Esophagus muscularis mucosa (tissue), 4 donors: Measurements from ENCODE around the gene PDE4D.

Experiments used
- EP300 ChIP-seq: sonication (generic); formaldehyde crosslinking; IDR thresholded peaks from one replicate; pipeline ENCODE4 v1.6.1; 2017; ENCODE audit warnings: antibody characterized with exemption
- POLR2A ChIP-seq: fragments of 450-650 bp; IDR thresholded peaks from one replicate; pipeline ENCODE4 v1.6.1; 2017; ENCODE audit warnings: antibody characterized with exemption, moderate library complexity, mild to moderate bottlenecking, low read depth
- POLR2AphosphoS5 ChIP-seq, 2 donors: sonication (generic); formaldehyde crosslinking; IDR thresholded peaks; one replicate each; pipeline ENCODE4 v1.6.1; 2017; ENCODE audit warnings: antibody characterized with exemption in 2 of 2
- TF ChIP-seq, protein P1 (sequence below), 3 experiments: fragments of 200-600 bp in 2 of 3; fragments of 450-650 bp in 1 of 3; sonication (generic) in 2 of 3; IDR thresholded peaks; one replicate each; pipeline ENCODE4 v1.5.1; 2017 to 2019; ENCODE audit warnings: antibody characterized with exemption in 3 of 3, mild to moderate bottlenecking in 2 of 3, moderate library complexity in 1 of 3

- TF ChIP-seq, protein P1, sequence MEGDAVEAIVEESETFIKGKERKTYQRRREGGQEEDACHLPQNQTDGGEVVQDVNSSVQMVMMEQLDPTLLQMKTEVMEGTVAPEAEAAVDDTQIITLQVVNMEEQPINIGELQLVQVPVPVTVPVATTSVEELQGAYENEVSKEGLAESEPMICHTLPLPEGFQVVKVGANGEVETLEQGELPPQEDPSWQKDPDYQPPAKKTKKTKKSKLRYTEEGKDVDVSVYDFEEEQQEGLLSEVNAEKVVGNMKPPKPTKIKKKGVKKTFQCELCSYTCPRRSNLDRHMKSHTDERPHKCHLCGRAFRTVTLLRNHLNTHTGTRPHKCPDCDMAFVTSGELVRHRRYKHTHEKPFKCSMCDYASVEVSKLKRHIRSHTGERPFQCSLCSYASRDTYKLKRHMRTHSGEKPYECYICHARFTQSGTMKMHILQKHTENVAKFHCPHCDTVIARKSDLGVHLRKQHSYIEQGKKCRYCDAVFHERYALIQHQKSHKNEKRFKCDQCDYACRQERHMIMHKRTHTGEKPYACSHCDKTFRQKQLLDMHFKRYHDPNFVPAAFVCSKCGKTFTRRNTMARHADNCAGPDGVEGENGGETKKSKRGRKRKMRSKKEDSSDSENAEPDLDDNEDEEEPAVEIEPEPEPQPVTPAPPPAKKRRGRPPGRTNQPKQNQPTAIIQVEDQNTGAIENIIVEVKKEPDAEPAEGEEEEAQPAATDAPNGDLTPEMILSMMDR (IDR thresholded peaks at IDR 0.05) = no peak
- TF ChIP-seq POLR2A (no peak), EP300 (no peak), POLR2AphosphoS5 (IDR thresholded peaks at IDR 0.05) (no peak)
These were observed 29.9 kb upstream of the PDE4D start for GRCh38 chr5:59923465-59923864.
